ENCODE measurements around the gene ADGRB3.
"Not testable (repeated sequence)": the region's sequence is repeated elsewhere in the genome, so short reads cannot be mapped to it uniquely, and the experiment has no call there.

Gene ADGRB3

GRCh38 chr6:69285054-69285453, 650.0 kb downstream of the ADGRB3 start:
- H3K4me3 ChIP-seq (replicated peaks; ENCODE audit: low read depth, low read length) = no peak overlapping the region
- no peaks in the 10 kb centered on the region for H3K27me3 ChIP-seq (replicated peaks; ENCODE audit: control insufficient read depth, insufficient read depth, low read length)
- DNase-seq (ENCODE audit: extremely low read depth, insufficient read length) = no peak
- H3K36me3 ChIP-seq (ENCODE audit: control insufficient read depth, insufficient read depth, low read length) = no peaks in the 10 kb centered on the region
- TF ChIP-seq CTCF (IDR thresholded peaks at IDR 0.05; ENCODE audit: insufficient read depth, low read length, poor library complexity, severe bottlenecking) = no peak

- DNase-seq (ENCODE audit: extremely low read depth, insufficient read length) = no peak
- no peak for TF ChIP-seq CTCF (IDR thresholded peaks at IDR 0.05; ENCODE audit: insufficient read depth, low read length, poor library complexity, severe bottlenecking)
- Histone ChIP-seq H3K4me3 (replicated peaks; ENCODE audit: low read depth, low read length) (no peak overlapping the region), H3K27me3 (replicated peaks; ENCODE audit: control insufficient read depth, insufficient read depth, low read length) (no peaks in the 10 kb centered on the region), H3K36me3 (ENCODE audit: control insufficient read depth, insufficient read depth, low read length) (no peaks in the 10 kb centered on the region)
Observed at GRCh38 chr6:69286331-69286730, 651.2 kb downstream of the ADGRB3 start.

- H3K27me3 ChIP-seq (replicated peaks; ENCODE audit: control insufficient read depth, insufficient read depth, low read length); H3K4me3 ChIP-seq (replicated peaks; ENCODE audit: low read depth, low read length); H3K36me3 ChIP-seq (ENCODE audit: control insufficient read depth, insufficient read depth, low read length); DNase-seq (ENCODE audit: extremely low read depth, insufficient read length): not testable (repeated sequence)
Observed at GRCh38 chr6:69288198-69288597, 653.1 kb downstream of the ADGRB3 start.

- no peaks in the 10 kb centered on the region; the same call in 1 of the 2 replicates for H3K27me3 ChIP-seq (replicated peaks; ENCODE audit: control insufficient read depth, insufficient read depth, low read length)
- no peak overlapping the region for H3K4me3 ChIP-seq (replicated peaks; ENCODE audit: low read depth, low read length)
- H3K36me3 ChIP-seq (ENCODE audit: control insufficient read depth, insufficient read depth, low read length) = no peaks in the 10 kb centered on the region
- DNase-seq (ENCODE audit: extremely low read depth, insufficient read length) = no peak
- TF ChIP-seq CTCF (IDR thresholded peaks at IDR 0.05; ENCODE audit: insufficient read depth, low read length, poor library complexity, severe bottlenecking) = no peak
Observed at GRCh38 chr6:69289689-69290495, 654.8 kb downstream of the ADGRB3 start.

GRCh38 chr6:69293471-69293870, 658.4 kb downstream of the ADGRB3 start:
- H3K36me3 ChIP-seq (ENCODE audit: control insufficient read depth, insufficient read depth, low read length) = no peaks in the 10 kb centered on the region
- DNase-seq (ENCODE audit: extremely low read depth, insufficient read length) = no peak
- H3K27me3 ChIP-seq (replicated peaks; ENCODE audit: control insufficient read depth, insufficient read depth, low read length) = no peaks in the 10 kb centered on the region; the same call in 1 of the 2 replicates
- TF ChIP-seq CTCF (IDR thresholded peaks at IDR 0.05; ENCODE audit: insufficient read depth, low read length, poor library complexity, severe bottlenecking) = no peak
- no peak overlapping the region for H3K4me3 ChIP-seq (replicated peaks; ENCODE audit: low read depth, low read length)

- Histone ChIP-seq H3K36me3 (ENCODE audit: control insufficient read depth, insufficient read depth, low read length) (no peaks in the 10 kb centered on the region), H3K4me3 (replicated peaks; ENCODE audit: low read depth, low read length) (no peak overlapping the region), H3K27me3 (replicated peaks; ENCODE audit: control insufficient read depth, insufficient read depth, low read length) (no peaks in the 10 kb centered on the region; the same call in 1 of the 2 replicates)
- TF ChIP-seq CTCF (IDR thresholded peaks at IDR 0.05; ENCODE audit: insufficient read depth, low read length, poor library complexity, severe bottlenecking) = no peak
- no peak for DNase-seq (ENCODE audit: extremely low read depth, insufficient read length)
Observed at GRCh38 chr6:69294407-69294806, 659.3 kb downstream of the ADGRB3 start.

Data from GM06990 (cell line).